ENCODE data around the gene GLB1L.
"Not testable (repeated sequence)": the region's sequence is repeated elsewhere in the genome, so short reads cannot be mapped to it uniquely, and the experiment has no call there.

Gene GLB1L

DNA sequence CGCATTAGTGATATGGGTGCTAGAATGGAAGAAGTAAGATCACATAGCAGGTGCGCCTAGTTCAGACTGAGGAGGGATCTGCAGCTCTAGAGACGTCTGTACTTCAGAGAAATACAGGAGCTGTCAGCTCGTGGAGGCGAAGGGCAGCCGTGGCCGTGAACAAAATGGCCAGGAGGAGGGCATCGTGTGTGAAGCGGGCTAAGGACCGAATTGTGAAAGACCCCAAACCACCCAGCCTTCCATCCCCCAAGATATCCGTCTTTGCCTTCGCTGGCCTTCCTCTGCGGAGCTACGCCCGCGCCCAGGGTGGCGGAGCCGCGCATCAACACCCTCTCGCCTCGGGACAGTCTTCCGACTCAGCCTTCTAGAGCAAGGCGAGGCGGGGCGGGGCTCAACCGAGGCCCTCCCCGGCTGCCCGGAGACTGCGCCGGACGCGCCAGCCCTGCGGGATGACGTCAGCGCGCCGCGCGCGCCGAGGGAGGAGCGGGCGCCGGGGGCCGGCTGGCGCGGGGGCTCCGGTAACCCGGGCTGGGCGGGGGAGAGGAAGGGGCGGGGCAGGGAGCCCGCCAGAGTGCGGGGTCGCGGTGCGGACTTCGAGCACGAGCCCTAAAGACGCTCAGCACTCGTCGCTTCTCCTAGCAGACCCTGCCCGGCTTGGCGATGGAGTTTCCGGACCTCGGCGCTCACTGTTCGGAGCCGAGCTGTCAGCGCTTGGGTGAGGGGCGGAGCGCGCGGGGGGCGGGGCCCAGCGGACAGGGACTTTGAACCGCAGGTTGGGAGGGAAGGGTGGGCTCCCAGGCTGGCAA is 38.7 kb downstream of the GLB1L start, which contains the start of gene ZFAND2B:
Gene ZFAND2B, plus strand, starts transcription at position 455 of the 806 bp plus-strand sequence. Its CDS starts 206 bp downstream, at position 661.
- peak; percentile 94 for DNase-seq (ENCODE audit: low read depth)

DNA sequence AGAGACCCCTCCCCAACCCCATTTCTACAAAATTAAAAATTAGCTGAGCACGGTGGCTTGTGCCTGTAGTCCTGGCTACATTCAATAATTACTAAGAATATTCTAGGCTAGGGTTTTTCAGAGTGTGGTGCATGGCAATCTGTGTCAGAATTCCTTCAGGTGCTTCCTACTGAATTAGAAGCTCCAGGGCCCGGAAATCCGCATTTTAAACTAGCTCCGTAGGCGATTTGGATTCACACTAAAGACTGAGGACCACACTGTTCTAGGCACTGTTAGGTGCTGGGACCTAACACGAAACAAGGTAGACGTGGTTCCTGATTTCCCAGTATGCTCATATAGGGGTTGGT is 39.3 kb downstream of the GLB1L start:
- no peak for DNase-seq (ENCODE audit: low read depth)

GRCh38 chr2:219205165-219205538 is 40.1 kb downstream of the GLB1L start:
- DNase-seq (ENCODE audit: low read depth) = no peak

GRCh38 chr2:219204425-219205164 is 40.6 kb downstream of the GLB1L start:
- no peak for DNase-seq (ENCODE audit: low read depth)

GRCh38 chr2:219201331-219201730 is 43.9 kb downstream of the GLB1L start:
- DNase-seq (ENCODE audit: low read depth) = not testable (repeated sequence)

- DNase-seq (ENCODE audit: low read depth) = not testable (repeated sequence)
These were observed 44.5 kb downstream of the GLB1L start for GRCh38 chr2:219200502-219201326.

GRCh38 chr2:219199470-219200211 is 45.6 kb downstream of the GLB1L start:
- DNase-seq (ENCODE audit: low read depth) = no peak

GRCh38 chr2:219198974-219199373 is 46.3 kb downstream of the GLB1L start:
- DNase-seq (ENCODE audit: low read depth) = no peak

DNA sequence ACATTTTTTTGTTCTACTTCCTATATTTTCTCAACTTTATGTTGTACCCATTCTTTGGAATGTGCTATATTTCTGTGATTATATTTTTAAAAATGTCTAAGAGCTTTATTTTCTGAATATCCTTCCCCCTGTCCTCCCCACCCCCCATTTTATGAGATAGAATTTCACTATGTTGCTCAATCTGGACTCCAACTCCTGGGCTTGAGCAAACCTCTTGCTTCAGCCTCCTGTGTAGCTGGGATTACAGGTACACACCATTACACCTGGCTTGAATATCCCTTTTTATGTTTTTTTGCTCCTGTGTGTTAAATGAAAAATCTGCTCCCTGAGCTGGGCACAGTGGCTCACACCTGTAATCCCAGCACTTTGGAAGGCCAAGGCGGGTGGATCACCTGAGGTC is 47.9 kb downstream of the GLB1L start:
- DNase-seq (ENCODE audit: low read depth) = no peak

DNA sequence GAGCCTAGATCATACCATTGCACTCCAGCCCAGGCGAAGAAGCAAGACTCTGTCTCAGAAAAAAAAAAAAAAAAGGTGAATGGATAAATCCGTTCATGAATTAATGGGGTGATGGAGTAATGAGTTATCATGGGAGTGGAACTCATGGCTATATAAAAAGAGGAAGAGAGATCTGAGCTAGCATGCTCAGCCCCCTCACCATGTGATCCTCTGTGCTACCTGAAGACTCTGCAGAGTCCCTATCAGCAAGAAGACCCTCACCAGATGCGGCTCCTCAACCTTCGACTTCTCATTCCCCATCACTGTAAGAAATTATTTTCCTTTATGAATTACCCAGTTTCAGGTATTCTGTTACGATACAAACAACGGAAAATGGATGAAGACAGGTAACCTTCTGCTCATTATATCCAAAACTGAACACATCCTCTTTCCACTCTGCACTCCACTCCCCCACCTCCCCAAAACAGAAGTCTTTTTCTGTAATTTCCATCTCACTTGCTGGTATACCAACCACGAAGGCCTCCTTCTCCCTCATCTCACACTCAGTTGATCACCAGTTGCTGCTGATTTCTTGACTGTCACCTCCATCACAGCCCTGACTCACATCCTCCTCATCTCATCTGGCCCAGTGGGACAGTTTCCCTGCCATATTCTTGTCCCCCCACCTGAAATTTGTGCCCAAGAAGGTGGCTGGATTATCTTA is 58.3 kb downstream of the GLB1L start:
- DNase-seq (ENCODE audit: low read depth) = no peak
